ENCODE data around the gene NMS. TPM values are rescaled to one million over a fixed set of nuclear protein-coding genes. Genes with fewer than 3 reads are reported as not detected.

The NMS gene
- polyA plus RNA-seq, 3 donors from 2014 or later: not detected

- Mint-ChIP-seq H3K9me3 (peaks cover 0 to under 1% (median under 1%) of the 10 kb centered on the region in 6 donors), H3K4me3 (no peak overlapping the region), H3K36me3 (no peaks in the 10 kb centered on the region), H3K27ac (no peak overlapping the region), H3K4me1 (no peaks in the 10 kb centered on the region), H3K27me3 (ENCODE audit: low read depth in 3 of 3) (peaks cover 0 to 2% (median 2%) of the 10 kb centered on the region in 3 donors)
- DNase-seq: no peak
Observed at GRCh38 chr2:100513650-100514049, 43.4 kb downstream of the NMS start.

GRCh38 chr2:100517556-100517955, 47.3 kb downstream of the NMS start:
- no peaks in the 10 kb centered on the region for H3K9me3 Mint-ChIP-seq
- H3K36me3 Mint-ChIP-seq: no peaks in the 10 kb centered on the region
- H3K27me3 Mint-ChIP-seq (ENCODE audit: low read depth in 3 of 3): peaks cover 0 to 2% (median 1%) of the 10 kb centered on the region in 3 donors
- no peak overlapping the region for H3K4me3 Mint-ChIP-seq
- no peaks in the 10 kb centered on the region for H3K4me1 Mint-ChIP-seq
- DNase-seq: no peak
- H3K27ac Mint-ChIP-seq: no peak overlapping the region

GRCh38 chr2:100518801-100519200, 48.5 kb downstream of the NMS start:
- Mint-ChIP-seq H3K36me3 (no peaks in the 10 kb centered on the region), H3K27me3 (ENCODE audit: low read depth in 3 of 3) (peaks cover 0 to 4% (median 1%) of the 10 kb centered on the region in 3 donors), H3K9me3 (no peaks in the 10 kb centered on the region), H3K4me1 (no peaks in the 10 kb centered on the region), H3K4me3 (no peak overlapping the region), H3K27ac (no peak overlapping the region)
- DNase-seq: no peak

DNA sequence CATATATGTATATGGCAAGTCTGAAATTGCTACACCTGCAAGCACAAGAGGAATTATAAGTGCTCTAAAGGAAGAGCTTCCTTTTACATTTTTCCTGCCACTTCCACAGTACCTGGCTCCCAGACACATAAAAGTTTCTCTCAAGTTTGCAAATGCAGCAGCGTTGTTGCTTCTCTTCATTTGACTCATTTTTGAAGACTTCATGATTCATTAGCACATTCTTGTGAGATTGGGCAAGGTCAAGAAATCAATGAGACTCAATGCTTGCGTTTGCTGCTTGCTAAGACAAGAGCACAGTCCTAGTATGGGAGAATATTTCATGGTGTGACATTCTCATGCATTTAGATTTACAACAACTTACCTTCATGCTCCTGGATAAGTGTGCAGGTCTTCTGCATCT, 49.9 kb downstream of the NMS start:
- no peaks in the 10 kb centered on the region for H3K9me3 Mint-ChIP-seq
- H3K4me3 Mint-ChIP-seq: no peak overlapping the region
- no peak for DNase-seq
- H3K27ac Mint-ChIP-seq: no peak overlapping the region
- H3K4me1 Mint-ChIP-seq: no peaks in the 10 kb centered on the region
- no peaks in the 10 kb centered on the region for H3K36me3 Mint-ChIP-seq
- peaks cover 2 to 3% (median 3%) of the 10 kb centered on the region in 3 donors for H3K27me3 Mint-ChIP-seq (ENCODE audit: low read depth in 3 of 3)

DNA sequence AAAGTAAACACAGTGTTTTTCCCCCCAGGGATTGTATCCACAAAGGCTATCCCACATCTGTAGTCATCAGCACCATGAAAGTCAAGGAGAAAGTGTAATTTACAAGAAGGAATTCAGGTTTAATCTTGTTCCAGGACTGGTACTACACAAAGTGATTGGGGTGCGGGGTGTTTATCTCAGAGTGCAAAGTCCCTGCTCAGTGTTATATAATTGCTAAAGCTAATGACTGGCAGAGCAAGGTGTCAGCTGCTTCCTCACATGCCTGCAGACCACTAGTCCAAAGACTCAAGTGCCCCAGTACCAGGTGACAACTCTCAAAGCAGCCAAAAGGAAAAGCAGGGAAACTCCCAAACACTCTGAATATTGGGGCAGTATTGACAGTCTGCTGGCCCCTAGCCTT, 52.1 kb downstream of the NMS start:
- Mint-ChIP-seq H3K27me3 (ENCODE audit: low read depth in 3 of 3) (peaks cover 2 to 3% (median 3%) of the 10 kb centered on the region in 3 donors), H3K27ac (no peak overlapping the region), H3K4me3 (no peak overlapping the region), H3K9me3 (no peaks in the 10 kb centered on the region), H3K36me3 (no peaks in the 10 kb centered on the region), H3K4me1 (no peaks in the 10 kb centered on the region)
- no peak for DNase-seq

GRCh38 chr2:100524331-100524730, 54.0 kb downstream of the NMS start:
- Mint-ChIP-seq H3K4me3 (no peak overlapping the region), H3K9me3 (no peaks in the 10 kb centered on the region), H3K27ac (no peak overlapping the region), H3K4me1 (no peaks in the 10 kb centered on the region), H3K27me3 (ENCODE audit: low read depth in 3 of 3) (peaks cover 2 to 5% (median 3%) of the 10 kb centered on the region in 3 donors), H3K36me3 (no peaks in the 10 kb centered on the region)
- DNase-seq: no peak

DNA sequence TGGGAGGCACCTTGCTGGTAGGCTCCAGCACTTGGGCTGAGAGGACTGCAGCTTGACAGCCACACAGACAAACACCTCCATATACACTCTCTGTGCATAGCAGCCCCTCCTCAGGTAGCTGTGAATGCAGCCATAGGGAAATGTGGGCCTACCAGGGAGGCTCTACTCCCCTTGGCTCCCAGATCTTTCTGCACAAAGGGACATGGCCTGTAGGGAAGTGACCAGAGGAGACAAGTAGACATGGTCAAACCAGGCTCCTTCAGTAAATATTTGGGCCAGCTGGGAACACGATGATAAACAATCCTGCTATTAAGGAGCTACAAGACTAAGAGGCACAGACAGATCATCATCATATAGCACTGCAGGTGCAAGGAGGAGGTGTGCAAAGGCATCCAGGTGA, 56.6 kb downstream of the NMS start:
- Mint-ChIP-seq H3K9me3 (no peaks in the 10 kb centered on the region), H3K4me1 (peaks cover 3 to 8% of the 10 kb centered on the region in 2 donors), H3K36me3 (no peaks in the 10 kb centered on the region), H3K27ac (no peak overlapping the region), H3K4me3 (no peak overlapping the region), H3K27me3 (ENCODE audit: low read depth in 3 of 3) (peaks cover 2 to 10% (median 6%) of the 10 kb centered on the region in 3 donors)
- DNase-seq: no peak

DNA sequence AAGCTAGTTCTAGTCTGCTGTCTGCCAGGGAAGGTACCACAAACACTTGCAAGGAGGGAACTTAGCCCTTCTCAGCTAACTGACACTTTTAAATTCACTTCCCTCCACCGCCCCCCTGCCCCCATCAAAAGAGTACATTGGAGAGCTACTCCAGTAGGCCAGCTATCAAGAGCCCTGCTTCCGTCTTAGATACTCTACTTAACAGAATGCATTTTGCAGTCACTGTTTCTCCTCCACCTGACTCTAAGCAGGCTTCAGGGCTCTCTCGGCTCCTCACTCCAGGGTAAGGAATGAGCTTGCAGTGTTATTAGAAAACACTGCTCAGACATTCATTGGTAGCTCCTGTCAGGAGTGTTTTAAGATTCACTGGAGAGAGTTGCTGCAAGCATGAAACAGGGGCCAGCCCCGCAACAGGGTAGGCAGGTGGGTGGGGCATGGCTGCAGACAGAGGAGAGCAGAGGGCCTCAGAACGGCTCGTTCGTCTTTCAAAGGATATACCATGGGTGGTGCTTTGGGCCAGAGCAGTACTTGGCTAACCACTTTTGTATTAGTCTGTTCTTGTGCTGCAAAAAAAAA, 57.2 kb downstream of the NMS start:
- DNase-seq: no peak
- peaks cover 3 to 8% of the 10 kb centered on the region in 2 donors for H3K4me1 Mint-ChIP-seq
- H3K9me3 Mint-ChIP-seq: no peaks in the 10 kb centered on the region
- no peak overlapping the region for H3K4me3 Mint-ChIP-seq
- H3K27ac Mint-ChIP-seq: no peak overlapping the region
- peaks cover 2 to 10% (median 6%) of the 10 kb centered on the region in 3 donors for H3K27me3 Mint-ChIP-seq (ENCODE audit: low read depth in 3 of 3)
- no peaks in the 10 kb centered on the region for H3K36me3 Mint-ChIP-seq

DNA sequence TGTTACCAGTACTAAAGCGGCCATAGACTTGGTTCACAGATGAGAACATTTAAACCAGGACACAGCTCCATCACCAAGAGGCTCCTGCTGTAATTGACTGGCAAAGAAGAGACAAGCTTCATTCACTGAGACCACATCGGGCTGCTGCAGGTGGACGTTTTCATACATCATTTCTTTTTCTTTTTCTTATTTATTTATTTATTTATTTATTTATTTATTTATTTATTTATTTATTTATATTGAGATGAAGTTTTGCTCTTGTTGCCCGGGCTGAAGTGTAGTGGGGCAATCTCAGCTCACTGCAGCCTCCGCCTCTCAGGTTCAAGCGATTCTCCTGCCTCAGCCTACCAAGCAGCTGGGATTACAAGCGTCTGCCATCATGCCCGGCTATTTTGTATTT, 58.9 kb downstream of the NMS start:
- Mint-ChIP-seq H3K4me1 (peaks cover 3 to 8% of the 10 kb centered on the region in 2 donors), H3K4me3 (no peak overlapping the region), H3K27me3 (ENCODE audit: low read depth in 3 of 3) (peaks cover 4 to 11% (median 7%) of the 10 kb centered on the region in 3 donors), H3K9me3 (no peaks in the 10 kb centered on the region), H3K36me3 (no peaks in the 10 kb centered on the region), H3K27ac (no peak overlapping the region)
- DNase-seq: no peak

DNA sequence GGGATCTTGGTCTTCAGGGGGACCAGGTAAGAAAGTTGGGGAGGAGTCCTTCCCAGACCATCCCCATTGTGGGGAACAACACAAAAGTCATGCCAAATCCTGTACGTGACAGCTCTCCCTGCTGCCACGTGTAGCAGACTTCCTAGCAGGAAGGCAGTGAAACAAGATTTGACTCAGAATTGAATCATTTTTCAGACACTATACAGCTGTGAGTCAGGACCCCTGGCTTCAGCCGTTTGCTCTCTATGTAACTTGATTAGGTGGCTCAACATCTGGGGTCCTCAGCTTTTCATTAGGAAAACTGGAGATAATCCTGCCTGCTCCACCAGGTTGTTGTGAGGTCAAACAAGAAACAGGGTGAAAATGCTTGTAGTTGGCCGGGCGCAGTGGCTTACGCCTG, 59.6 kb downstream of the NMS start:
- H3K27me3 Mint-ChIP-seq (ENCODE audit: low read depth in 3 of 3): peaks cover 3 to 11% (median 6%) of the 10 kb centered on the region in 3 donors
- peaks cover 3 to 8% of the 10 kb centered on the region in 2 donors for H3K4me1 Mint-ChIP-seq
- DNase-seq: no peak
- H3K9me3 Mint-ChIP-seq: no peaks in the 10 kb centered on the region
- H3K4me3 Mint-ChIP-seq: no peak overlapping the region
- no peak overlapping the region for H3K27ac Mint-ChIP-seq
- no peaks in the 10 kb centered on the region for H3K36me3 Mint-ChIP-seq

Other genes with a start within 250 kb of the NMS start
- not detected for gene LONRF2, start 148.0 kb upstream of the NMS start, polyA plus RNA-seq
- 10 to 100 TPM in 1 of 3 donors, 1 to 10 TPM in 2; 5.0 to 10.3 (median 7.1) TPM for gene CHST10, start 52.8 kb upstream of the NMS start, polyA plus RNA-seq
- gene PDCL3, start 92.5 kb downstream of the NMS start, polyA plus RNA-seq: 10 to 100 TPM; 54.7 to 62.1 (median 61.5) TPM

Measured in immature natural killer cell (primary cell).